IPS-15b (cell line): ENCODE data around the gene DAP3.
A peak's percentile ranks its signal among the peaks of the same experiment; 100 is the strongest.
"Not testable (repeated sequence)": the region's sequence is repeated elsewhere in the genome, so short reads cannot be mapped to it uniquely, and the experiment has no call there.

Experiments used
- H3K27me3 ChIP-seq: one replicate; pipeline ENCODE4 v1.6.1; 2013; ENCODE audit warnings: low read length; ENCODE audit not compliant: control insufficient read depth, insufficient read depth
- H3K36me3 ChIP-seq: one replicate; pipeline ENCODE4 v1.6.1; 2013; ENCODE audit warnings: low read length; ENCODE audit not compliant: control insufficient read depth, insufficient read depth
- H3K4me1 ChIP-seq: one replicate; pipeline ENCODE4 v1.6.1; 2013; ENCODE audit warnings: mild to moderate bottlenecking, low read length; ENCODE audit not compliant: control insufficient read depth, insufficient read depth
- H3K4me3 ChIP-seq: one replicate; pipeline ENCODE4 v1.5.1; 2013; ENCODE audit warnings: low read depth, low read length
- H3K9ac ChIP-seq: one replicate; pipeline ENCODE4 v1.6.1; 2013; ENCODE audit warnings: low read depth, mild to moderate bottlenecking, low read length
- H3K9me3 ChIP-seq: one replicate; pipeline ENCODE4 v1.6.1; 2013; ENCODE audit warnings: mild to moderate bottlenecking, low read length; ENCODE audit not compliant: control insufficient read depth, insufficient read depth

The DAP3 gene

DNA sequence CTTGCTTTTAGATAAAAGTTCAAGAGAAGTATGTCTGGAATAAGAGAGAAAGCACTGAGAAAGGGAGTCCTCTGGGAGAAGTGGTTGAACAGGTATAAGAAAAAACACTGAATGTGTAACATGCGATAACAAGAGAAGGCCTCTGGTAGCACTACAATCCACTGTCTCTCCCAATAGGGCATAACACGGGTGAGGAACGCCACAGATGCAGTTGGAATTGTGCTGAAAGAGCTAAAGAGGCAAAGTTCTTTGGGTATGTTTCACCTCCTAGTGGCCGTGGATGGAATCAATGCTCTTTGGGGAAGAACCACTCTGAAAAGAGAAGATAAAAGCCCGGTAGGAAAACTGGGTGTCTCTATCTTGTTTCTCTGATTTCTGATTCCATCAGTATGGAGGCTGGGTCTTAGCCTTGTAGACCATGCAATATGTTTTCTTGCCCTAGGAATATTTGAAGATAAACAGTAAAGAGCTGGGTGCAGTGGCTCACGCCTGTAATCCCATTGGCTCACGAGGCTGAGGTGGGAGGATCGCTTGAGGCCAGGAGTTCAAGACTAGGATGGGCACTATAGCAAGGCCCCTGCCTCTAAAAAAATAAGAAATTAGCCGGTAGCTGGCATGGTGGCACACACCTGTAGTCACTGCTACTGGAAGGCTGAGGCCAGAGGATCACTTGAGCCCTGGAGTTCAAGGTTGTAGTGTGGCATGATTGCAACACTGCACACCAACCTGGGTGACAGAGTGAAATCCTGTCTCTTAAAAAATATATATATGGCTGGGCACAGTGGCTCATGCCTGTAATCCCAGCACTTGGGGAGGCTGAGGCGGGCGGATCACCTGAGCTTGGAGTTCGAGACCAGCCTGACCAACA lies 40.4 kb downstream of the DAP3 start:
- Histone ChIP-seq H3K4me3 (no peak overlapping the region), H3K9ac (no peak overlapping the region), H3K36me3 (peaks cover 8% of the 10 kb centered on the region), H3K27me3 (no peaks in the 10 kb centered on the region), H3K4me1 (no peaks in the 10 kb centered on the region), H3K9me3 (no peaks in the 10 kb centered on the region)

- H3K9ac ChIP-seq = no peak overlapping the region
- no peaks in the 10 kb centered on the region for H3K27me3 ChIP-seq
- H3K4me1 ChIP-seq = no peaks in the 10 kb centered on the region
- H3K4me3 ChIP-seq = no peak overlapping the region
- H3K36me3 ChIP-seq = peaks cover 9% of the 10 kb centered on the region
- no peaks in the 10 kb centered on the region for H3K9me3 ChIP-seq
Measured at GRCh38 chr1:155740995-155741394, 52.1 kb downstream of the DAP3 start.

DNA sequence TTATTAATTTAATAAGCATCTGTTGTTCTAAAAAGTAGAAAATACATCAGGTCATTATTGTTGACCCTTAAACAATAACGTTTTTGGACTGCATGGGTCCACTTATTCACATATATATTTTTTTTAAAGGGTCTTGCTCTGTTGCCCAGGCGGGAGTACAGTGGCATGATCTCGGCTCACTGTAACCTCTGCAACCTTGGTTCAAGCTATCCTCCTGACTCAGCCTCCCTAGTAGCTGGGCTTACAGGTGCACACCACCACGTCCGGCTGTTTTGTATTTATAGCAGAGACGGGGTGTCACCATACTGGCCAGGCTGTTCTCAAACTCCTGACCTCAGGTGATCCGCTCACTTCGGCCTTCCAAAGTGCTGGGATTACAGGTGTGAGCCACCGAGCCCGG lies 53.0 kb downstream of the DAP3 start:
- no peaks in the 10 kb centered on the region for H3K9me3 ChIP-seq
- no peaks in the 10 kb centered on the region for H3K27me3 ChIP-seq
- H3K36me3 ChIP-seq = peaks cover 9% of the 10 kb centered on the region
- no peak overlapping the region for H3K4me3 ChIP-seq
- H3K9ac ChIP-seq = no peak overlapping the region
- no peaks in the 10 kb centered on the region for H3K4me1 ChIP-seq

DNA sequence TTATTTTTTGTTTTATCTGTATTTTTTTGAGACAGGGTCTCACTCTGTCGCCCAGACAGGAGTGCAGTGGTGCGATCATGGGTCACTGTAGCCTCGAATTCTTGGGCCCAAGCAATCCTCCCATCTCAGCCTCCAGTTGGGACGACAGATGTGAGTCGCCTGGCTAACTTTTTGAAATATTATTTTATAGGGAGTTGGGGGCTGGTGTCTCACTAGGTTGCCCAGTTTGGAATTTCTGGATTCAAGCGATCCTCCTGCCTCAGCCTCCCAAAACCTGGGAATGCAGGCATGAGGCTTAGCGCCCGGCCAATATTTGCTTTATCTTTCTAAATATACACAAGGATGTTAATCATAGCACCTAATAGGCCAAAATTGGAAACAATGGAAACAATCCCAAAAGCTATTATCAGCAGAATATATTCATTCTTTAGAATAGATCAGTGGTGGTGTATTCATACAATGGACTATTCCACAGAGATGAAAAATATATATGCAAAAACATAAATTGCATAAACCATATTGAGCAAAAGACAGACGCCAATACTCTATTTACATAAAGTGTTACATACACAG lies 55.9 kb downstream of the DAP3 start:
- no peaks in the 10 kb centered on the region for H3K27me3 ChIP-seq
- H3K4me1 ChIP-seq = no peaks in the 10 kb centered on the region
- peak overlapping the region; percentile 86 for H3K4me3 ChIP-seq
- H3K9me3 ChIP-seq = no peaks in the 10 kb centered on the region
- peaks cover 11% of the 10 kb centered on the region for H3K36me3 ChIP-seq
- peak overlapping the region; percentile 56 for H3K9ac ChIP-seq

DNA sequence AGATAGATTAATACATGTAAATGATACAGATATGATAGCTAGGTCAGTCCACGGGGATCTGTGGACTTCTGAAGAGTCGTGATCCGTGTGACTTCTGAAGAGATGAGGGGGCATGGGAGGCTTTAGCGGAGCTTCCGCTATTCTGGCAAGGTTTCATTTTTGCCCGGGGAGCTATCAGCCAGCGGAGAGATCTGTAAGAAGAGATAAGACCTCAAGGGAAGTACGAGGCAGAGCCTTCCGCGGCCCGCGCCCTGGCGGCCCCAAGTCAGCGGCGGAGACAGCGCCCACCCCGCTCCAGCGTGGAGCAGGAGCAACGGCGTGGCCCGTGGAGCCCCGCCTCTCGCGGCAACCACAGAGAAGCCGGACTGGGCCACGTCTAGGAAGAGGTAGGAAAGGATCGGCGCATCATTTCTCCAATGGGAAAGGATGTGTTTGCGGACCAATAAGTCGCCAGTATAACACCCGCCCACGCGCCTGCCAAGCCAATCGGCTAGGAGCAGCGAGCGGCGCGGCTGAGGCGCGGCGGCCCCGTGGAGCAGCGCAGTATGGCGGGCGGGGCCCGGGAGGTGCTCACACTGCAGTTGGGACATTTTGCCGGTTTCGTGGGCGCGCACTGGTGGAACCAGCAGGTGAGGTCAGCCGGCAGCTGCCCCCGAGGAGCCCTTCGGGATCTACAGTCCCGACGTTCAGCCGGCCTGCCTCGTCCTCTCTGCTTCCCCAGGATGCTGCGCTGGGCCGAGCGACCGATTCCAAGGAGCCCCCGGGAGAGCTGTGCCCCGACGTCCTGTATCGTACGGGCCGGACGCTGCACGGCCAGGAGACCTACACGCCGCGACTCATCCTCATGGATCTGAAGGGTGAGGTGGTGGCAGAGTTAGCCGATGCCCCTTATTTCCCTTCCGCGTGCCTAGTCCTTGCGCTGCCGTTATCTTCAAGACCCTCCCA lies 56.7 kb downstream of the DAP3 start:
- H3K4me1 ChIP-seq, H3K9me3 ChIP-seq, H3K27me3 ChIP-seq: not testable (repeated sequence)
- H3K4me3 ChIP-seq = peak overlapping the region; percentile 86
- H3K36me3 ChIP-seq = peaks cover 11% of the 10 kb centered on the region
- H3K9ac ChIP-seq = peak overlapping the region; percentile 56

GRCh38 chr1:155747586-155747985 lies 58.7 kb downstream of the DAP3 start:
- not testable (repeated sequence) for H3K27me3 ChIP-seq

GRCh38 chr1:155748141-155748540 lies 59.2 kb downstream of the DAP3 start:
- not testable (repeated sequence) for H3K9ac ChIP-seq, H3K4me1 ChIP-seq, H3K4me3 ChIP-seq, H3K27me3 ChIP-seq, H3K9me3 ChIP-seq
- H3K36me3 ChIP-seq = peaks cover 18% of the 10 kb centered on the region

More at GRCh38 chr1:155747586-155747985, 58.7 kb downstream of the DAP3 start:
- H3K4me1 ChIP-seq, H3K9ac ChIP-seq, H3K4me3 ChIP-seq, H3K9me3 ChIP-seq: not testable (repeated sequence)
- H3K36me3 ChIP-seq = peaks cover 14% of the 10 kb centered on the region

DNA sequence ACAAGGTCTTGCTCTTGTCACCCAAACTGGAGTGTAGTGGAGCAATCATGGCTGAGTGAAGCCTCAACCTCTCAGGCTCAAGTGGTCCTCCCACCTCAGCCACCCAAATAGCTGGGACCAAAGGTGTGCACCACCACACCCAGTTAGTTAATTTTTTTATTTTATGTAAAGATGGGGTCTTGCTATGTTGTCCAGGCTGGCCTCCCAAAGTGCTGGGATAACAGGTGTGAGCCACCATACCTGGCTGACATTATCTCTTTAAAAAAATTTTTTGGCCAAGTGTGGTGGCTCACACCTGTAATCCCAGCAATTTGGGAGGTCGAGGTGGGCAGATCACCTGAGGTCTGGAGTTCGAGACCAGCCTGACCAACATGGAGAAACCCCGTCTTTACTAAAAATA lies 70.1 kb downstream of the DAP3 start:
- not testable (repeated sequence) for H3K27me3 ChIP-seq, H3K4me3 ChIP-seq, H3K4me1 ChIP-seq, H3K9me3 ChIP-seq, H3K9ac ChIP-seq
- H3K36me3 ChIP-seq = peaks cover 35% of the 10 kb centered on the region

DNA sequence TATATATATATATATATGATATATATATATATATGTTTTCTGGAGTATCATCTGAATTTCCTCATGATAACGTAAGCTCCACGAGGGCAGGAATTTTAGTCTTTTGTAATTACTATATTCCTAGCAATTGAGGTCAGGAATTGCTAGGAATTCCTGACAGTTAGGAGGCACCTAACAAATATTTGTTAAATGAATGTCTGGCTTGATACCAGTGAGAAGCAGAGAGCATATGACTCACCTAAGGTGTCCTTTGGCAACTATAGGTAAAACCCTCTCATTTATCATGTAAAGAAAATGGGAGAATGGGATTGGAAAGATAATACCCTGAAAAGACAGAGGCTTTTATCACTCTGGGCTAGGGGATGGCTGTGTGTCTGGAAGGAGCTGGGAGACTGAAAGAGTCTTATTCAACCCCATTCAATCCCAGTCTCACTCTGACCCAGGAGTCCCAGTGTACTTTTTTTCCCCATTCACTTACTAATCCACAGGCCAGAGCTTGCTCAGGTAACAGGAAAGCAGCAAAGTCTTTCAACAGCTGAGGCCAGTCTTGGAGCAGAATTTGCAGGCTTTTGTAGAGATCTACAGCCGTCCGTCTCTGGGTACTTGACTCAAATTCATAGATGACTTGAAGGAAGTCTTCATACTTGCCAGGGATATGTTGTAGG lies 71.2 kb downstream of the DAP3 start:
- H3K4me1 ChIP-seq = no peaks in the 10 kb centered on the region
- H3K9ac ChIP-seq = peak overlapping the region; percentile 16
- H3K36me3 ChIP-seq = peaks cover 38% of the 10 kb centered on the region
- no peaks in the 10 kb centered on the region for H3K27me3 ChIP-seq
- no peak overlapping the region for H3K4me3 ChIP-seq
- H3K9me3 ChIP-seq = no peaks in the 10 kb centered on the region

GRCh38 chr1:155760751-155761475 lies 72.0 kb downstream of the DAP3 start:
- Histone ChIP-seq H3K9me3 (no peaks in the 10 kb centered on the region), H3K36me3 (peaks cover 45% of the 10 kb centered on the region), H3K4me1 (no peaks in the 10 kb centered on the region), H3K4me3 (no peak overlapping the region), H3K9ac (peak overlapping the region; percentile 16), H3K27me3 (no peaks in the 10 kb centered on the region)
